HCT116 (cell line): ENCODE results near the gene ALLC. TPM values are rescaled to one million over a fixed set of nuclear protein-coding genes. Genes with fewer than 3 reads are reported as not detected.

Experiments used
- ATAC-seq: fragments of 200-7000 bp; cut with Tn5 transposase; 2 replicates; pipeline ENCODE4 v1.9.1; 2020; ENCODE audit warnings: mild to moderate bottlenecking, moderate library complexity
- BruUV-seq: library from RNA; stranded (reverse); fragments of 400-500 nt; replicated peaks from 2 replicates; lab custom pipeline; 2021; lab: Mats Ljungman, UMichigan
- CTCF ChIA-PET: fragments of 300-600 bp; sonication (Branson Sonifier 250); formaldehyde crosslinking; loops from one replicate; lab custom pipeline; 2021; ENCODE audit warnings: antibody characterized with exemption; lab: Charles Lee
- POLR2A ChIA-PET: fragments of 300-600, 350-600 bp; sonication (Branson Sonifier 250); formaldehyde crosslinking; loops from one replicate; lab custom pipeline; 2021; ENCODE audit warnings: antibody characterized with exemption; lab: Charles Lee
- RAD21 ChIA-PET, 2 experiments: fragments of 300-600 bp; sonication (Branson Sonifier 250); formaldehyde crosslinking; loops; one replicate each; lab custom pipeline; 2023; ENCODE audit warnings: low total read pairs in 2 of 2; ENCODE audit not compliant: uncharacterized antibody in 2 of 2, unreplicated experiment in 2 of 2, low non-redundant PET in 1 of 2; lab: Charles Lee
- DNase-seq: peaks from one replicate; pipeline ENCODE4 v3.0.0-alpha.2; 2010; ENCODE audit warnings: low read depth, low spot score
- H2AFZ ChIP-seq: fragments of 200-600 bp; shearing (Covaris generic), sonication (generic); 2 replicates; pipeline ENCODE4 v1.6.1; 2017; ENCODE audit warnings: low read depth, mixed run types, mixed read lengths, antibody characterized with exemption, low read length; ENCODE audit not compliant: poor library complexity, severe bottlenecking
- H3K27ac ChIP-seq: 2 replicates; pipeline ENCODE4 v1.5.1; 2012; ENCODE audit warnings: low read depth, low read length
- H3K27me3 ChIP-seq: fragments of 200-600 bp; sonication (generic); 2 replicates; pipeline ENCODE4 v1.6.1; 2016; ENCODE audit warnings: mixed run types, low read length, mixed read lengths; ENCODE audit not compliant: insufficient read depth
- H3K36me3 ChIP-seq, 2 experiments: fragments of 200-500 bp in 1 of 2; fragments of 200-600 bp in 1 of 2; sonication (Bioruptor generic) in 1 of 2; sonication (generic) in 1 of 2; 2 replicates each; pipeline versions ENCODE4 v1.5.1 to v1.6.1; 2014 to 2016; ENCODE audit warnings: low read length in 2 of 2, inconsistent platforms in 1 of 2, mixed read lengths in 1 of 2, mixed run types in 1 of 2; ENCODE audit not compliant: insufficient read depth in 2 of 2, control insufficient read depth in 1 of 2
- H3K4me1 ChIP-seq, 2 experiments: fragments of 200-600 bp in 1 of 2; sonication (generic) in 1 of 2; 2 replicates each; pipeline versions ENCODE4 v1.5.1 to v1.6.1; 2012 to 2017; ENCODE audit warnings: low read length in 2 of 2, inconsistent platforms in 1 of 2, mild to moderate bottlenecking in 1 of 2, mixed read lengths in 1 of 2, mixed run types in 1 of 2, moderate library complexity in 1 of 2; ENCODE audit not compliant: insufficient read depth in 2 of 2, control insufficient read depth in 1 of 2
- H3K4me2 ChIP-seq: fragments of 200-600 bp; sonication (generic); 2 replicates; pipeline ENCODE4 v1.6.1; 2017; ENCODE audit warnings: mixed run types, low read length, mixed read lengths
- H3K4me3 ChIP-seq, 2 experiments: fragments of 200-600 bp in 1 of 2; sonication (generic) in 1 of 2; replicated peaks in 1 of 2; 2 replicates each; pipeline ENCODE4 v1.5.1; 2011 to 2016; ENCODE audit warnings: low read length in 2 of 2, control low read depth in 1 of 2, low read depth in 1 of 2, mild to moderate bottlenecking in 1 of 2, mixed read lengths in 1 of 2, mixed run types in 1 of 2
- H3K79me2 ChIP-seq: fragments of 200-600 bp; sonication (generic); 2 replicates; pipeline ENCODE4 v1.6.1; 2017; ENCODE audit warnings: mild to moderate bottlenecking, mixed run types, low read length, moderate library complexity, mixed read lengths; ENCODE audit not compliant: insufficient read depth
- H3K9ac ChIP-seq: fragments of 200-600 bp; sonication (generic); 2 replicates; pipeline ENCODE4 v1.6.1; 2016; ENCODE audit warnings: low read length, mixed read lengths
- H3K9me2 ChIP-seq: fragments of 200-600 bp; sonication (generic), shearing (Covaris generic); 2 replicates; pipeline ENCODE4 v1.6.1; 2017; ENCODE audit warnings: mixed run types, mild to moderate bottlenecking, moderate library complexity; ENCODE audit not compliant: insufficient read depth
- H3K9me3 ChIP-seq, 2 experiments: fragments of 200-500 bp in 1 of 2; fragments of 200-600 bp in 1 of 2; sonication (Bioruptor generic) in 1 of 2; sonication (generic) in 1 of 2; 2 replicates each; pipeline ENCODE4 v1.6.1; 2014 to 2017; ENCODE audit warnings: low read length in 2 of 2, mixed read lengths in 2 of 2, inconsistent platforms in 1 of 2, low read depth in 1 of 2, mild to moderate bottlenecking in 1 of 2, mixed run types in 1 of 2, moderate library complexity in 1 of 2; ENCODE audit not compliant: control insufficient read depth in 1 of 2, insufficient read depth in 1 of 2
- H4K20me1 ChIP-seq: fragments of 200-600 bp; sonication (generic), shearing (Covaris generic); 2 replicates; pipeline ENCODE4 v1.6.1; 2017; ENCODE audit warnings: mixed run types, mild to moderate bottlenecking, moderate library complexity; ENCODE audit not compliant: insufficient read depth
- CBX3 ChIP-seq: IDR thresholded peaks from 2 replicates; pipeline ENCODE4 v1.6.1; 2012; ENCODE audit warnings: low read depth
- ELF1 ChIP-seq: IDR thresholded peaks from 2 replicates; pipeline ENCODE4 v1.6.1; 2012; ENCODE audit warnings: low read depth, borderline replicate concordance
- EZH2 ChIP-seq: fragments of 200-600 bp; sonication (generic); IDR thresholded peaks from 2 replicates; pipeline ENCODE4 v1.6.1; 2017; ENCODE audit warnings: antibody characterized with exemption, mixed run types
- FOSL1 ChIP-seq: IDR thresholded peaks from 2 replicates; pipeline ENCODE4 v1.6.1; 2012; ENCODE audit warnings: low read depth
- JUND ChIP-seq: IDR thresholded peaks from 2 replicates; pipeline ENCODE4 v1.6.1; 2012
- POLR2A ChIP-seq: IDR thresholded peaks from 2 replicates; pipeline ENCODE4 v1.7.0; 2011; ENCODE audit warnings: borderline replicate concordance; ENCODE audit not compliant: insufficient read depth, insufficient read length; ENCODE audit errors: extremely low read depth
- SP1 ChIP-seq: IDR thresholded peaks from 2 replicates; pipeline ENCODE4 v1.6.1; 2012; ENCODE audit warnings: low read depth
- SRF ChIP-seq: IDR thresholded peaks from 2 replicates; pipeline ENCODE4 v1.6.1; 2012; ENCODE audit warnings: low read depth
- ZBTB33 ChIP-seq: IDR thresholded peaks from 2 replicates; pipeline ENCODE4 v1.6.1; 2011; ENCODE audit warnings: mild to moderate bottlenecking, low read length, moderate library complexity; ENCODE audit not compliant: insufficient replicate concordance; ENCODE audit errors: extremely low read depth
- ZFX ChIP-seq: fragments of 450-650 bp; IDR thresholded peaks from 2 replicates; pipeline ENCODE4 v1.6.1; 2017
- ZNF274 ChIP-seq: fragments of 200-500 bp; sonication (Bioruptor generic); IDR thresholded peaks from 2 replicates; pipeline ENCODE4 v1.6.1; 2014; ENCODE audit warnings: mild to moderate bottlenecking, low read depth, low read length, inconsistent platforms
- intact Hi-C: fragments of 100-400 bp; cut with micrococcal nuclease; formaldehyde crosslinking; loops from 2 replicates; pipeline ENCODE4 v1.10.0; 2022
- total RNA-seq: library from RNA; stranded (reverse); gene quantifications from one replicate; pipeline ENCODE4 v1.2.1, GENCODE V29; 2021; ENCODE audit not compliant: unreplicated experiment
- TF ChIP-seq, protein P1 (sequence below): IDR thresholded peaks from 2 replicates; pipeline ENCODE4 v1.6.1; 2012

ALLC gene
- total RNA-seq, 1 experiment from 2014 or later, result not detected

GRCh38 chr2:3741396-3741795 lies 83.4 kb downstream of the ALLC start:
- CTCF ChIA-PET, result interaction anchor here (0.5 kb wide), 1 partner anchor 13 kb away, joined by 3 read pairs; no protein-coding TSS in a partner anchor
- Histone ChIP-seq H3K27ac (no peak overlapping the region), H3K36me3 (no peaks in the 10 kb centered on the region), H2AFZ (no peak overlapping the region), H3K4me2 (no peak overlapping the region), H3K79me2 (no peaks in the 10 kb centered on the region), H3K9ac (no peak overlapping the region), H3K9me3 (no peaks in the 10 kb centered on the region), H3K4me1 (no peaks in the 10 kb centered on the region), H3K4me3 (no peak overlapping the region), H3K27me3 (peaks cover 12% of the 10 kb centered on the region), H4K20me1 (no peaks in the 10 kb centered on the region)
- no TSS peak for BruUV-seq
- no peak for DNase-seq
- ATAC-seq, result no peak
- intact Hi-C loops, result no loop called here
- POLR2A ChIA-PET, result no interaction called here
- RAD21 ChIA-PET, result no interaction called here
- TF ChIP-seq ZNF274 (no peak), ZFX (no peak), EZH2 (no peak), FOSL1 (no peak), JUND (no peak), ZBTB33 (no peak), ELF1 (no peak), POLR2A (no peak), CBX3 (no peak), SP1 (no peak), SRF (no peak)
- TF ChIP-seq, protein P1, sequence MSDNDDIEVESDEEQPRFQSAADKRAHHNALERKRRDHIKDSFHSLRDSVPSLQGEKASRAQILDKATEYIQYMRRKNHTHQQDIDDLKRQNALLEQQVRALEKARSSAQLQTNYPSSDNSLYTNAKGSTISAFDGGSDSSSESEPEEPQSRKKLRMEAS, result no peak
- TF ChIP-seq, all 23 proteins: peak for 0
- H3K9me2 ChIP-seq, result no peaks in the 10 kb centered on the region
